Anterior cingulate cortex (tissue), 58 donors: ENCODE measurements around the gene TAF7L.
"Not testable (repeated sequence)": the region's sequence is repeated elsewhere in the genome, so short reads cannot be mapped to it uniquely, and the experiment has no call there.

Experiments used
- DNase-seq, 58 donors: peaks; one replicate each; lab custom pipeline; 2025; lab: John Stamatoyannopoulos, UW

The TAF7L gene, protein sequence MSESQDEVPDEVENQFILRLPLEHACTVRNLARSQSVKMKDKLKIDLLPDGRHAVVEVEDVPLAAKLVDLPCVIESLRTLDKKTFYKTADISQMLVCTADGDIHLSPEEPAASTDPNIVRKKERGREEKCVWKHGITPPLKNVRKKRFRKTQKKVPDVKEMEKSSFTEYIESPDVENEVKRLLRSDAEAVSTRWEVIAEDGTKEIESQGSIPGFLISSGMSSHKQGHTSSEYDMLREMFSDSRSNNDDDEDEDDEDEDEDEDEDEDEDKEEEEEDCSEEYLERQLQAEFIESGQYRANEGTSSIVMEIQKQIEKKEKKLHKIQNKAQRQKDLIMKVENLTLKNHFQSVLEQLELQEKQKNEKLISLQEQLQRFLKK

DNA sequence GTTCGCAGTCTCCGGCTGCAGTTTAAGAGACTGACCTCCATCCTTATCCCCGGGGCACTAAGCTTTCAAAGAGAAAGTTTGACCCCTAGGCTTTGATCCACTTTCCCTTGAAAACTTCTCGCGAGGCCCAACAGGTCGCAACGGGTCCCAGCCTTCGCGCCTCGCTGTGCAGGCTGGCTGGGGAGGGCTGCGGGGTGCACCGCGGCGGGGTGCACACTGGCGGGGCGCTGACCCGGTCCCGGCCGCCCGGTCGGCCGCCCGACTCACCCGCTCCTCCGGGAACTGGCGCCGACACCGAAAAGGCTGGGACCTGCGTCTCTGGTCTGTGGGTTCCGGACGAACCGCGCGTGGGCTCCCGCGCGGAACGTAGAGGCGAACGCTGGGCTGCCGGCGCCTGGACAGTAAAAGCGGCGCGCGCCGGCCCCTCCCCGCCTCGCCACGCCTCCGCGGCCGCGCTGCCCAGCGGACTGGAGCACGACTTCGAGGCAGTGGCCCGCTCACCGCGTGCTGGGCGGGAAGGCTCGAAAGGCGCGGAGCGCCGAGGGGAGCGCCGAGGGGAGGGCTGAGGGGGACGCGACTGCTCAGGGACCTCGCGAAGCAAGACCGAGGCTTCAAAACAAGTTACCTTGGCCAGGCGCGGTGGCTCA is at the start of gene TAF7L:
TSS of gene TAF7L (minus strand) at position 378 of the 647 bp plus-strand sequence. CDS start 3,791 bp downstream, outside the sequence.
- no peak for DNase-seq

DNA sequence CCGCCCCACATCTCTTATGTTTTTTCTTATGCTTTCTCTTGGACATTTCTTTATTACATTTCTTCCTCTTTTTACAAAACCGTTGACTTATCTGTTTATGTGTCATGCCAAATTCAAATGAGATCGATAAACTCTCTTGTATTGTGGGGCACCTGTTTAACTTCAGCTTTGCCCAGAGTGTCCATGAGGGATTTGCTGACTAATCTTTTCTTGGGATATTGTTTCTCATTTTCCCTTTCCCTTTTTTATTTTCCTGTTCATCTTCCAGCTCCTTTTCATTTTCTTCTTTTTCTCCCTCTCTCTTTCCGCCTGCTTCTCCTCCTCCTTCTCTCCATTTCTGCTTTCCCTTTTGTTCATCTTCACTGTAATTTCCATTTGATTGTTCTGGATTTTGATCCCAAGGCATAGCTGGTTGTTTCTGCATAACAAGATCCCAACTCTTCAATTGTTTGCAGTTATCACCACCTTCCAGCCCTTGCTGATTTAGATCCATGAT is 46.7 kb upstream of the TAF7L start:
- DNase-seq: no peak

DNA sequence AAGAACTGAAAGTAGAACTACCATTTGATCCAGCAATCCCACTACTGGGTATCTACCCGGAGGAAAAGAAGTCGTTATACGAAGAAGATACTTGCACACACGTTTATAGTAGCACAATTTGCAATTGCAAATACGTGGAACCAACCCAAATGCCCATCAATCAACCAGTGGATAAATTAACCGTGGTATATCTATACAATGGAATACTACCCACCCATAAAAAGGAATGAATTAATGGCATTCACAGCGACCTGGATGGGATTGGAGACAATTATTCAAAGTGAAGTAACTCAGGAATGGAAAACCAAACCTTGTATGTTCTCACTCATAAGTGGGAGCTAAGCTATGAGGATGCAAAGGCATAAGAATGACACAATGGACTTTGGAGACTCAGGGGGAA is 43.2 kb upstream of the TAF7L start:
- not testable (repeated sequence) for DNase-seq

DNA sequence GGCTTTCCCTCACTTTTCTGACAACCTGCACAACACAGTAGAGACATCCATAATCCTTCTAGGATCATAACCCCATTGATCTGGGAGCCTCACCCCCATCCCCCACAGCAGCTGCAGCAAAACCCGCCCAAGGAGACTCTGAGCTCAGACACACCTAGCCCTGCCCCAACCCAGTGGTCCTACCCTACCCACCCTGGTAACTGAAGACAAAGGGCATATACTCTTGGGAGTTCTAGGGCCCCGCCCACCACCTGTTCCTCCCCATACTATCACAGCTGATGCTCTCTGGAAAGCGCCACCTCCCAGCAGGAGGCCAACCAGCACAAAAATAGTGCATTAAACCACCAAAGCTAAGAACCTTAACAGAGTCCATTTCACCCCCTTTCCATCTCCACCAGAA is 35.5 kb upstream of the TAF7L start:
- DNase-seq: not testable (repeated sequence)

DNA sequence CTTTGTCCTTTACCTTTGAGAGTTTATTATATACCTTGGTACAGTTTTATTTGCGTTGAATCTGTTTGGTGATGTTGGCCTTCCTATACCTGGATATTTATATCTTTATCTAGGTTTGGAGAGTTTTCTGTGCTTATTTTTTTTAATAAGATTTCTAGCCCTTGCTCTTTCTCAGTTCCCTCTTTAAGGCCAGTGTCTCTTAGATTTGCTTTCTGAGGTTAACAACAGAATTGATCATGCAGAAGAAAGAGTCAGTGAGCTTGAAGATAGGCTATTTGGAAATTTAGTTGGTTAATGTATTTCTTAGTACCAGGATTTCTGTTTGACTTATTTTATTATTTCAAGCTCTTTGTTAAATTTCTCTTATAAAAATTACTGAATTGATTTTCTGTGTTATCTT is 12.7 kb upstream of the TAF7L start:
- no peak for DNase-seq

DNA sequence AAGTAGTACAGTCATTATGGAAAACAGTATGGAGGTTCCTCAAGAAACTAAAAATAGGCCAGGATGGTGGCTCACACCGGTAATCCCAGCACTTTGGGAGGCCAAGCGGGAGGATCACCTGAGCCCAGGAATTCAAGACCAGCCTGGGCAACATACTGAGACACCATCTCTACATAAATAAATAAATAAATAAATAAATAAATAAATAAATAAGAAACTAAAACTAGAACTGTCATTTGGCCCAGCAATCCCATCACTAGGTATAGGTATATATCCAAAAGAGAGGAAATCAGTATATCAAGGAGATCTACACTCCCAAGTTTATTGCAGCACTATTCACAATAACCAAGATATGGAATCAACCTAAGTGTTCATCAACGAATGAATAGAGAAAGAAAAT is 4.5 kb upstream of the TAF7L start:
- not testable (repeated sequence) for DNase-seq

DNA sequence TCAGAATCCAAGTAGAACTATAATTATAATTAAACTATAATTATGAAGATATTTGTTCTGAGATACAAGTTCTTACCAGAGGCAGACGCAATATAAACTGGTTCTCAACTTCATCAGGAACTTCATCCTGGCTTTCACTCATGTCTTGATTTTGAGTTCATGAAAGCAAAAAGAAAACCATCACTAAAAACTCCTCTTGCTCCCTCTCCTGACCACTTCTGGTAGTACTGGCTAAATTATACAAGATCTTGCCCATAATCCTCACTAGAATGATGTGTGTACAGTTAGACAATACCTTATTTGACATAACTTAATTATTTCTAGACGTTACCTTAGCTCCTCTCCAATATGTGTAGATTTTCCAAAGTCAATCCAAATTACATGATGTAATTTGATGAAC is 3.7 kb downstream of the TAF7L start:
- peak in 1 of 58 donors; percentile 17 for DNase-seq

DNA sequence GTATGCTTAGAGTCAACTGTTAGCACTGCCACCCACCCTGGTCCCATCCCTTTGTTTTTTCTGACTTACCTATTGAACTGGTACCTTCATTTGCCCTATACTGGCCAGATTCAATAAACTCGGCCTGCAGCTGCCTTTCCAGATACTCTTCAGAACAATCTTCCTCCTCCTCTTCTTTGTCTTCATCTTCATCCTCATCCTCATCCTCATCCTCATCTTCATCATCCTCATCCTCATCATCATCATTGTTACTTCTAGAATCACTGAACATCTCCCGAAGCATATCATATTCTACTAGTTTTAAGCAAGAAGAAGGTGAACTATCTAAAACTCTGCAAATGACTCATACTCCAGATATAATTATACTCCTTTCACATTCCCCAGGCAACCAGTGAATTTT is 14.9 kb downstream of the TAF7L start:
- no peak for DNase-seq

DNA sequence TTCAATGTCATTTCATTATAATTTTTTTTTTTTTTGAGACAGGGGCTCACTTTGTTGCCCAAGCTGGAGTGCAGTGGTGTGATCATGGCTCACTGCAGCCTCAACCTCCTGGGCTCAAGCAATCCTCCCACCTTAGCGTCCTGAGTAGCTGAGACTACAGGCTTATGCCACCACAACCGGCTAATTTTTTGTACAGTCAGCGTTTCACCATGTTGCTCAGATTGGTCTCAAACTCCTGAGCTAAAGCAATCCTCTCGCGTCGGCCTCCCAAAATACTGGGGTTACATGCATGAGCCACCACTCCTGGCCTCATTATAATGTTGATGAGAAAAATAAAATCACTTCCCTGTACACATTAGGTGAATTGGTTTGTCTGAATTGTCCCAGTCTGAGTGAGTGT is 16.9 kb downstream of the TAF7L start:
- DNase-seq: no peak

DNA sequence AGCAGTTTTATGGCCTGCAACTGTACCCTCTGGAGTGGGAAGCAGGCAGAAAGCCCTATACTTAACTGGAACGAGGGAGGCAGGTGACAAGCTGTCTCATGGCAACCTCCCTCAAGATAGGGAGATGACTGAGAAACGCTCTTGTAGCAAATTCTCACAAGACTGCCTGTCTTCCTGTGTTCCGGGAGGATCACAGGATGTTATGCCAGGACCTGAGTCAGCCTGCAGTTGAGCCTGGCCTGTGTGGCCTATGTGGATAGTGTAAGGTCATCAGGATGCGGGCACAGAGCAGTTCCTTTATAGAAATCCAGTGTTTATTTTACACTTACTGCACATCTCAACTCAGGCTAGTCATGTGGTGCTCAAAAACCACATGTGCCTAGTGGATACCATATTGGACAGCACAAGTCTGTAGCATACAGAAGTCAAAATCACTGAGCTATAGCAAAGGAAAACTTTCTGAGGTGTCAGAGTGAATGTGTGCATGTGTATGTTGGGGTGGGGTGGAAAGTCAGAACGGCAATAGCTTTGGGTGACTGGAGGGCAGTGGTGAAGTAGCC is 25.2 kb downstream of the TAF7L start:
- DNase-seq: peak in 9 of 58 donors; percentile 0 to 31 (median 4)

DNA sequence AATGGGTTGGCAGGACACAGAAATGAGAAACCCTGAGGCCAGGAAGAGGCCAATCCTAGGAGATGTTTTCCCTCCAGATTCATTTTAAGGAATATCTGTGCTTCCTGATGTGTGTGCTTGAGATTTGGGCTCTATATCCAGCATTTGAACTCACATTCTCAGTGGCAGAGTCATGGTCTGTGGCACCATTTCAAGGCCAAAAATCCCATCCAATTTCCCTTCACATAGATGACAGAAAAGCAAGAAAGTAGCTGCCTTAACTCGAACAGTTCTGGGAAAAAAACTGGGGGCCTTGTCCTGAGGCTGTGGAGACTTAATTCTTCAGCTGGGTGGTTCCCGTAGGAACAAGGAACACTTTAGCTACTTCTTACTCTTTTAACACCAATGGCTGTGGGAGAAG is 27.4 kb downstream of the TAF7L start:
- DNase-seq: no peak

DNA sequence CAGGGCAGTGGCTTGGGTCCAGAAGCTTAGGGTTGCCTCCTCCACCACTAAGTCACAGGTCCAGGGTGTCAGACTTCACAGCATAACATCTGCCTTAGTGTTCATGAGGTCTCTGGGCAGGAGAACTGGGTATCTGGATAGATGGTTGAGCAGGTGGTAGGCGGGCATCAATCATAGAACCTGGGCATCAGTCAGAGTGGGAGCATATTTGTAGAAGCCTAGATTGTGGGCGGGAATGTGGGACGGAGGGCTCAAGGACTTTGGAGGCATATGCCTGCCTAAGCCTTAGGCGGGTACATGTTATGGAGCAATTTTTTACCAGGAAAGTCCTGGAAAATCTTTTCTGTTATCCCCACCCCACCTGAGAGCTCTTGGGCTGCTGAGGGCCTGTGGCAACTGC is 28.5 kb downstream of the TAF7L start:
- no peak for DNase-seq

DNA sequence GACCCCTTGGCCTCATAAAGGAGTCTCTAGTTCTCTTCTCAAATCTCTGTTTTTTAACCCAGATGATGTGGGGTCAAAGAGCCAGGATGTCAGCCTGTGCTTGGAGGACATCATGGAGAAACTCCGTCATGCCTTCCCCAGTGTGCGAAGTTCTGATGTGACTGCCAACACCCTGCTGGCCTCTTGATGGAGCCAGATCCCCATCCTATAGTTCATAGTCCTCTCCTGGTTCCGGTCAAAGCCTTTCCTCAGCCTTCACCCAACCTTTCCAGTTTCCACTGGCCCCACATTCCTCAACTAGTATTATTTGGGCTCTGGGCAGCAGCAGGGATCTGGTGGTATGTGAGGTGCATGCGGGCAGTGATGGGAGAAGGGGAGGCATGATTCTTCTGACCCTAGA is 30.7 kb downstream of the TAF7L start:
- DNase-seq: peak in 1 of 58 donors; percentile 0

DNA sequence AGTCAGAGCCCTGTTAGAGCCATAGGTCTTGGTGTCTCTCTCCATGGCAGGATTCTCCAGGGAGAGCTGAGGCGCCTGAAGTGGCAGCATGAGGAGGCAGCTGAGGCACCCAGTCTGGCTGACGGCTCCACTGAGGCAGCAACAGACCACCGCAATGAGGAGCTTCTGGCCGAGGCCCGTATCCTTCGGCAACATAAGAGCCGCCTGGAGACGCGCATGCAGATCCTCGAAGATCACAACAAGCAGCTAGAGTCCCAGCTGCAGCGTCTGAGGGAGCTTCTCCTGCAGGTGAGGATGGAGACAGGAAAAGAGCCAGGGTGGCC is 32.9 kb downstream of the TAF7L start:
- DNase-seq: no peak

DNA sequence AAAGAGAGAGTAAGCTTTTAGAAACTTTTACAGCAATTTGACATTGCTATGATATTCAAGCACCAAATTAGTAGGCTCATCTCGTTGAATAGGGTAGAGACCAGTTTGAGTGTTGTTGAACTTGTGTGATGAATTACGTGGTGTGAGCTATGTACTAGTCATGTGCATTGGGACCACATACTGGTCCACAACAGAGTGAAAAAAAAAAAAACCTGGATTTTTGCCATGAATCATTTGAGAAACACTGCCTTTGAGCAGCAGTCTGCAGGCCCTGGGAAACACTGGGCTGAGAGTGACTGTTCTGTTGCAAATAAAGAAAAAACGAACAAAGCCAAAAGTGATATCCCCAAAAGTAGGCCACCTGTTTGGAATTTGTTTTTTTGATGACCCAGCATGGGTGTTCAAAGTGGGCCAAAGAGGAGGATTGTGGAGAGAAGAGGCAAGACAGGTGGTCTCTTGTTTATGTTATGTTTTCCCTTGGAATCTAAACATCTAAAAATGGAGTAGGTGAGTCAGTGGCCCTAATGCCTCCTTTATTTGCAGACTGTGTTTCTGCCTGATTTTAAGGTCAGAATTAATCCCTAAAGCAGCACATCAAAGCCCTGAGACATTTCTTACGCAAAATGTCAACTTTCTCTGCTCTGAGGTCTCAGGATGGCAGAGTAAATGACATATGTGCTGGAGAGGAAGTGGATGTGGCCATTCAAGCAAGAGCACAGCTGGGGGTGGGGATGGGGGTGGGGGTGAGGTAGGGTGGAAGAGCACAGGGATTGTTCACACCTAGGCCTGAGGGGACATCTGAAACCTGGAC is 33.5 kb downstream of the TAF7L start:
- DNase-seq: no peak

DNA sequence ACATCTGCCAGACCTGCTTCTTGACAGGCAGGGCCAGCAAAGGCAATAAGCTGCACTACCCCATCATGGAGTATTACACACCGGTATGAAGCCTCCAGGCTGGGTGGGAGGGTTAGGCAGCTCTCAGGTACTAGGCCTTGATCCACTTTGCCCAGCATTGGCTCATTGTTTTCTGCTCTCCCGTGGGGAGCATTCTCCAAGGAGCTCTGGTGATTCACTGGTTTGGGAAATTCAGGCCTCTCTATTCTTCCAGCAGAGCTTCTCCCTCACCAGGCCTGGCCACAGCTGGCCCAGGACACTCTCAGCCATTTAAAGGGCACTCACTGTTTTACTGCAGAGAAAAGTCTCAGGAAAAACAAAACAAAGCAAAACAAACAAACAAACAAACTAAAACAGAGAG is 38.5 kb downstream of the TAF7L start:
- no peak for DNase-seq

DNA sequence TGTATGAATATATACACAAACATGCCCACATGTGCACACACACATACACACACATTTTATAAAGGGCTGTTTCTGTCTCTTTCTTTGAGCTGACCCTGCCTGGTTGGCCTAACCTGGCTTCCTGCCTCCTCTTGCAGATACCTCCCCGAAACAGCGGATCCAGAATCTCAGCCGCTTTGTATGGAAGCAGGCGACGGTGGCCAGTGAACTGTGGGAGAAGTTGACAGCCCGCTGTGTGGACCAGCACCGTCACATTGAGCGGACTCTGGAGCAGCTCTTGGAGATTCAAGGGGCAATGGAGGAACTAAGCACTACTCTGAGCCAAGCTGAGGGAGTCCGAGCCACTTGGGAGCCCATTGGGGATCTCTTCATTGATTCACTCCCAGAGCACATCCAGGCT is 49.6 kb downstream of the TAF7L start:
- no peak for DNase-seq

DNA sequence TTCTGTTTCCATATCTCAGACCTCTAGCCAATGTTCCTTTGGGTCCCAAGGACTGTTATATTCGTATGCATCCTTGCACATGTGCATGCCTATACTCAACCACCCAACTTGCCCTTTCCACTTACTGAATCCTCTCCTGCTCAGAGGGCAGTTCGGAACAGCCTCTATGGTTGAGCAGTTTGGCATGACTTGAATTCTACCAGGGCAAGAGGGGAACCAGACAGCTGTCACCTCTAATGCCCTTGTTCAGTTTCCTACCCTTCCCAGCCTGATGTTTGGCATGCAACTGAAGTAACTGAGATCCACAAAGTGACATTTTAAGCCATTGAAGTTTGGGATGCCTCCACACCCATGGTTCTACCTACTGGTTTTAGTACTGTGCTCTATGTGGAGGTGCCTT is 54.1 kb downstream of the TAF7L start:
- DNase-seq: no peak

DNA sequence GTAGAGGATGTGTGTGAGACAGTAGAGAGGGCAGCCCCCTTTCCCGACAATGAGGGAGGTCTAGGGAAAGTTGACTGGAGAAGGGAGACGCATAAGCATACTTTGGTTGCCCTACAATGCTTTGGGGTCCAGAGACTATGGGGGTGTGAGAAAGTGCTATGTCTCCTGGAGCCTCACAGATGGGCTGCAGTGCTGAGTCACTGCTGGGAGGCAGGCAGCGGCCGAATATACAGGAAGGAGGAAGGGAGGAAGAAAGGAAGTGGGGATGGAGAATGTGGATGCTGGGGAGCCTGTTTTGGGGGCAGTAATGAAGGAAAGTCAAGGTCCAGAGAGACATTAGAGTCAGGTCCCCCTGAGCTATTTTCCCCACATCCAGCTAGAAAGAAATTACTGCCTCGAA is 58.8 kb downstream of the TAF7L start:
- peak in 5 of 58 donors; percentile 0 to 11 (median 1) for DNase-seq

DNA sequence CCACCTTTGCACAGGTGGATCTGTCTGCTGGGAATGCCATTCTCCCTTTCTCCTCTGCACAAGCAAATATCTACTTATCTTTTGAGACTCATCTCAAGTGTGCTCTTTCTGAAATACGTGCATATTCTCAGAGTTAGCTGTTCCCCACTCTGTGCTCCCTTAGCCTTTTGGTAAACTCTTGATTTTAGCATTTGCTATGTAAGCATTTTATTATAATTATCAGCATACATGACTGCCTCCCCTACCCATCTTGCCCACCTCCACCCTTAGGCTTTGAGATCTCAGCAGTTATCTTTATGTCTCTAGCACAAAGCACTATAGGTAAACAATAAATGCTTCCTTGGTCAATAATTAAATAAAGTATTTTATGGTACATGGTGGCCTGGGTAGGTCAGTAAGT is 60.1 kb downstream of the TAF7L start:
- DNase-seq: no peak

DNA sequence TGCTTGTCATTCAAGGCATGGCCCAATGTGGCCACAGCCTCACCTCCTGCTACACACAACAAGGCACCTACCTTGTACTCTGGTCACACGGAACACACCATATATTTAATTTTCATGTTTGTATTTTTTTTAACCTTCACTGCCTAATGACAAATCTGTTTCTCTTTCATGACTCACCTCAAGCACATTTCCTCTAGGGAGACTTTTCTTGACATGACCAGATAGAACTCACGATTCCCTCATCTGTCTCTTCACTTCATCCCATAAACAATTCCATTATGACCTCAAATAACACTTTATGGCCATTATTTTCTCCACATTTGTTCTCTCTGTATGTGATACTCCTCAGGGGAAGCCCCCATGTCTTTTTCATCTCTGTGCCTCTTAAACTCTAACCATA is 60.5 kb downstream of the TAF7L start:
- DNase-seq: no peak
